BE2C (cell line): Measurements from ENCODE around the gene PPP6R2.

Experiments used
- DNase-seq: peaks from one replicate; pipeline ENCODE4 v3.0.0-alpha.2; 2020
- H3K27me3 ChIP-seq: fragments of 250-450 bp; sonication (Bioruptor Pico); 2 replicates; pipeline ENCODE4 v1.5.1; 2020; ENCODE audit warnings: mild to moderate bottlenecking
- H3K36me3 ChIP-seq: fragments of 250-450 bp; sonication (Bioruptor Pico); 2 replicates; pipeline ENCODE4 v1.5.1; 2020; ENCODE audit warnings: mild to moderate bottlenecking
- H3K4me1 ChIP-seq: fragments of 250-450 bp; sonication (Bioruptor Pico); 2 replicates; pipeline ENCODE4 v1.5.1; 2020
- H3K4me3 ChIP-seq: 2 replicates; pipeline ENCODE4 v1.5.1; 2011; ENCODE audit warnings: low read depth, low read length
- H3K9me3 ChIP-seq: fragments of 250-450 bp; sonication (Bioruptor Pico); 2 replicates; pipeline ENCODE4 v1.5.1; 2020
- CTCF ChIP-seq: IDR thresholded peaks from 2 replicates; pipeline ENCODE4 v1.5.1; 2012; ENCODE audit warnings: mild to moderate bottlenecking, low read depth, low read length

The PPP6R2 gene

GRCh38 chr22:50316114-50317065 lies 26.7 kb upstream of the PPP6R2 start:
- Histone ChIP-seq H3K27me3 (no peaks in the 10 kb centered on the region), H3K4me3 (no peak overlapping the region), H3K9me3 (no peaks in the 10 kb centered on the region), H3K4me1 (peaks cover 9% of the 10 kb centered on the region), H3K36me3 (no peaks in the 10 kb centered on the region)
- peak; percentile 7 for DNase-seq
- TF ChIP-seq CTCF, result no peak

- no peak for TF ChIP-seq CTCF
These were observed 25.9 kb upstream of the PPP6R2 start for GRCh38 chr22:50317178-50317577.

GRCh38 chr22:50317674-50318073 lies 25.5 kb upstream of the PPP6R2 start:
- Histone ChIP-seq H3K36me3 (no peaks in the 10 kb centered on the region), H3K4me1 (peaks cover 9% of the 10 kb centered on the region)
- no peak for TF ChIP-seq CTCF

More at GRCh38 chr22:50317178-50317577, 25.9 kb upstream of the PPP6R2 start:
- Histone ChIP-seq H3K36me3 (no peaks in the 10 kb centered on the region), H3K4me3 (no peak overlapping the region), H3K9me3 (no peaks in the 10 kb centered on the region), H3K4me1 (peaks cover 9% of the 10 kb centered on the region), H3K27me3 (no peaks in the 10 kb centered on the region)
- DNase-seq, result peak; percentile 16

GRCh38 chr22:50318356-50318697 lies 24.8 kb upstream of the PPP6R2 start:
- Histone ChIP-seq H3K4me3 (no peak overlapping the region), H3K27me3 (no peaks in the 10 kb centered on the region), H3K36me3 (no peaks in the 10 kb centered on the region), H3K9me3 (no peaks in the 10 kb centered on the region), H3K4me1 (peaks cover 9% of the 10 kb centered on the region)
- peak; percentile 39 for DNase-seq
- peak; percentile 21 for TF ChIP-seq CTCF

More at GRCh38 chr22:50317674-50318073, 25.5 kb upstream of the PPP6R2 start:
- Histone ChIP-seq H3K27me3 (no peaks in the 10 kb centered on the region), H3K9me3 (no peaks in the 10 kb centered on the region), H3K4me3 (no peak overlapping the region)
- no peak for DNase-seq

GRCh38 chr22:50318698-50319411 lies 24.3 kb upstream of the PPP6R2 start:
- peak; percentile 22 for DNase-seq
- TF ChIP-seq CTCF, result no peak
- H3K27me3 ChIP-seq, result no peaks in the 10 kb centered on the region
- no peaks in the 10 kb centered on the region for H3K36me3 ChIP-seq
- H3K9me3 ChIP-seq, result no peaks in the 10 kb centered on the region
- H3K4me3 ChIP-seq, result no peak overlapping the region
- peaks cover 9% of the 10 kb centered on the region for H3K4me1 ChIP-seq

- peaks cover 9% of the 10 kb centered on the region for H3K4me1 ChIP-seq
These were observed 23.6 kb upstream of the PPP6R2 start for GRCh38 chr22:50319503-50319951.

More at GRCh38 chr22:50319503-50319951, 23.6 kb upstream of the PPP6R2 start:
- H3K27me3 ChIP-seq, result no peaks in the 10 kb centered on the region
- no peaks in the 10 kb centered on the region for H3K36me3 ChIP-seq
- H3K4me3 ChIP-seq, result no peak overlapping the region
- no peak for TF ChIP-seq CTCF
- H3K9me3 ChIP-seq, result no peaks in the 10 kb centered on the region
- DNase-seq, result peak; percentile 11
